GM18505 (cell line): ENCODE data around the gene AP4E1.
"Not testable (repeated sequence)": the region's sequence is repeated elsewhere in the genome, so short reads cannot be mapped to it uniquely, and the experiment has no call there.

ENCODE experiments used
- ATAC-seq: cut with Tn5 transposase; IDR thresholded peaks from one replicate; pipeline ENCODE4 v1.9.1; 2021; ENCODE audit not compliant: unreplicated experiment
- POLR2A ChIP-seq: IDR thresholded peaks from 4 replicates; pipeline ENCODE4 v1.6.1; 2011; ENCODE audit warnings: borderline replicate concordance; ENCODE audit not compliant: insufficient read depth, insufficient read length; ENCODE audit errors: extremely low read depth

The AP4E1 gene

GRCh38 chr15:50880206-50880605, 28.3 kb upstream of the AP4E1 start:
- no peak for TF ChIP-seq POLR2A
- no peak for ATAC-seq

DNA sequence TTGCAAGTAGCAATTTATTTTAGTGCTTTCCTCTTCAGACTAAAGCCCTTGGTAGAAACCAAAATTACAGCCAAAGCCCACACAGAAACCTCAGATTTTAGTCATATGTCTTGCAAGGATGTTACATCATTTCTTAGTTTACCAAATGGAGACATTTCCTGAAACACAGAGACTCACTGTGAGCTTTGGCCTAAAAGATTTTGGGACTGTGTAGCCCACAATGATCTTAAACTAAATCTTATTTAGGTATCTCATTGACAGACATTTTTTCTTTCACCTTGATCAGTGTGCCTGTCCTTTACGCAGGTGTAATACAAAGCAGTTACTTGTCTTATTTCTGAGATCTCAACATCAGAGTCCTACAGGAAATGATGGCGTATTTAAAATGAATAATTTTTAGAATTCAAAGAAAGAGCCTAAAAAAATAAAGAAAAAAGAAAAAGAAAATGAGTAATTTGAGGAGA, 27.8 kb upstream of the AP4E1 start:
- ATAC-seq = peak; percentile 38
- TF ChIP-seq POLR2A = no peak

DNA sequence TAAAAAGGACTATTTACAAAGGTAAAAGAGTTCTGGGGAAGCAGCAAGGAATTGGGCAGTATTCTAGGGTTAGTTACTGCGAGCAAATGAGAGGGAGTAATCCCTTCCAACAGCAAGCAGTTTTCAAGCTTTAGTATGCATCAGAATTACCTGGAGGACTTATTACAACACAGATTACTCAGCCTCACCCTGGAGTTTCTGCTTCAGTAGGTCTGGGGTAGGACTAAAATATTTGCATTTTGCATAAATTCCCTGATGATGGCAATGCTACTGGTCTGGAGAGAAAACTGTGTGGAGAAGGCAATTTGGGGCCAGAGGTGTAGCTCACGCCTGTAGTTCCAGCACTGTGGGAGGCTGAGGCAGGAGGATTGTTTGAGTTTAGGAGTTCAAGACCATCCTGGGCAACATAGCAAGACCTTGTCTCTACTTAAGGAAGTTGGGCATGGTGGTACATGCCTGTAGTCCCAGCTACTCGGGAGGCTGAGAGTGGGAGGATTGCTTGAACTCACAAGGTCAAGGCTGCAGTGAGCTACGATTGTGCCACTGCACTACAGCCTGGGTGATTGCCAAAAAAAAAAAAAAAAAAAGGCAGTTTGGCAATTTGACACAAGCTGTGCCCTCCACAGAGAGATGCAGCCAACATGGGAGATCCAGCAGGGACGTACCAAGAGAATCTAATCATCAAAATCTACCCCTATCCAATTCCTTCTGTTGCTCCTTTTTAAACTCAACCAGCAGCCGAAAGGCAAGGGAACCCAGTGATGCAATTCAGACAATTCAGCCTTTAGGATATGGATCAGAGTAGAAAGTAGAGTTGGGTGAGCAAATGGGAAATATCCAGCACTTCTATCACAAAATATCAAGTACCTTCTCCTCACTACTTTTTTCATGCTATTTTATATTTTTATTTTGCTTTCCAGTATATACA, 27.1 kb upstream of the AP4E1 start:
- TF ChIP-seq POLR2A = peak; percentile 41

DNA sequence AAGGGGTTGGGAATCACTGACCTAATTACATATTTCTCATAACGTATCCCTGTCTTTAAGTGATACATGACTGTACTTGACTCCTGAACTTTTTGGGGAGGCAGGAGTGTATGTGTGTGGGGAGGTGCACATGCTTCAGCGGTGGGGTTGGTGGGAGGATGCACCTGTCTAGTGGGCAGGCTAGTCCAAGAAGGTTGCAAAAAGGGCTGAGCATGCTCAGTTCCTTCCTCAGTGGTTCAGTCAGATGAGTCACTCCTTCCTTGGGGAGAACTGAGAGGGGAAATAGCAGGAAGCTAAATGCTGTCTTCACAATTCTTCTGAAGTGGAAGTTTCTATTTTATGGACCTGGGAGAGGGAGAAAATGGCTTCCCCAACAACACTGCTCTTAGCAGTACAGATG, 24.6 kb upstream of the AP4E1 start:
- ATAC-seq = no peak

More for the DNA sequence above, 27.1 kb upstream of the AP4E1 start:
- ATAC-seq = no peak

DNA sequence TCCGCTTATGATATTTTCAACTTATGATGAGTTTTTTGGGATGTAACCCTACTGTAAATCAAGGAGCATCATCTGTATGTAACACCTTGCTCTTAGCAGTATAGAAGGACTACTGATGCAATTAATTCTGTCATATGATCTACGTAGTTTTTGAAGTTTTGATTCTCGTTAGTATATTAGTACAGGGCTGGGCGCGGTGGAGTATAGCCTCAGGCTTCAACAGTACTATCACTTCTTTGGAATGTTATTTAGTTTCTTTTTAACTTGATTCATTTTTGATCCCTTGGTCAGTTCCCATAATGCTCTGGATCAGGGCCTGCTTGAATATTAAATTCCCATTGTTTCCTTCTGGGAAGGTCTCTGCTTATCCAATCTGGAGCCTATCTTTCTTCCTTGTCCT, 23.9 kb upstream of the AP4E1 start:
- ATAC-seq = no peak
- TF ChIP-seq POLR2A = no peak

More for the DNA sequence above, 24.6 kb upstream of the AP4E1 start:
- no peak for TF ChIP-seq POLR2A

DNA sequence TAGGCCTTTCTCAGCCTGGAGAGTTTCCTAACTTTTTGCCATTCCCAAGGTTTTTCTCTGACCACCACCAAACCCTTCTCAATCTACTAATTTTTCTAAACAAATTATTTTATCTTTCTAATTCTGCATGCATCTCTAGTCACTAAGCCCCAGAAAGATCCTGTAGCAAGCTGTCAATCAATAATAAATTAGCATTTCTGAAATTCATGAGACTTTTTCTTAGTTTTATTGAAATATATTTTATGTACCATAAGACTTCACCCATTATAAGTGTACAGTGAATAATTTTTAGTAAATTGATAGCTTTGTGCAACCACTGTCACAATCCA, 22.4 kb upstream of the AP4E1 start:
- ATAC-seq = no peak
- TF ChIP-seq POLR2A = no peak

DNA sequence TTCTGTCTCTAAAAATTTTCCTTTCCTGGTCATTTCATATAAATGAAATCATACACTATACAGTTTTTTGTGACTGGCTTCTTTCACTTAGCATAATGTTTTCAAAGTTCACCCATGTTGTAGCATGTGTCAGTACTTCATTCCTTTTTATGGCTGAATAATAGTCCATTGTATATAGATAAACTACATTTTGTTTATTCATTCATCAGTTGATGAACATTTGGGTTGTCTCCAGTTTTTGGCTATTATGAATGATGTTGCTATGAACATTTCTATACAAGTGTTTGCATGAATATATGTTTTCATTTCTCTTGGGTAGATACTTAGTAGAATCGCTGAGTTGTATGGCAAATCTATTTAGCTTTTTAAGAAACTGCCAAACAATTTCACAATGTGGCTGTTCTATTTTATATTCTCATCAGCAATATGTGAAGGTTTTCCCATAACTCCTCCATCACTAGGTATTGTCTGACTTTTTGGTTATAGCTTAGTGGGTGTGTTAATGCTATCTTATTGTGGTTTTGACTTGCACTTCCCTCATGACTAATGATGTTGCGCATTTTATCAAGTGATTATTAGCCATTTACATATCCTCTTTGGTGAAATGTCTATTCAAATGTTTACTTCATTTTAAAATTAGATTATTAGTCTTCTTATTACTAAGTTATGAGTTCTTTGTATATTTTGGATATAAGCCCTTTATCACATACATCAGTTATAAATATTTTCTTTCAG, 21.7 kb upstream of the AP4E1 start:
- no peak for ATAC-seq
- TF ChIP-seq POLR2A = no peak

- ATAC-seq = no peak
- TF ChIP-seq POLR2A = no peak
Measured at GRCh38 chr15:50888054-50888453, 20.4 kb upstream of the AP4E1 start.

GRCh38 chr15:50889589-50889988, 18.9 kb upstream of the AP4E1 start:
- TF ChIP-seq POLR2A = no peak
- no peak for ATAC-seq

DNA sequence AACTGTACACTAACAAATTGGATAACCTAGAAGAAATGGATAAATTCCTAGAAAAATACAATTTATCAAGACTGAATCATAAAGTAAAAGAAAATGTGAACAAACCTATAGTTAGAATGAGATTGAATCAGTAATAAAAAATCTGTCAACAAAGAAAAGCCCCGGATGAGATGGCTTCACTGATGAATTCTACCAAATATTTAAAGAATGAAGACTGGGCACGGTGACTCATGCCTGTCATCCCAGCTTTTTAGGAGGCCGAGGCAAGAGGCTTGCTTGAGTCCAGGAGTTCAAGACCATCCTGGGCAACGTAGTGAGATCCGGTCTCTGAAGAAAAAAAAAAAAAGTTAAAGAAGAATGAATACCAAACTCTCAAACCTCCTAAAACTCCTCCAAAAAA, 17.7 kb upstream of the AP4E1 start:
- no peak for TF ChIP-seq POLR2A
- no peak for ATAC-seq

DNA sequence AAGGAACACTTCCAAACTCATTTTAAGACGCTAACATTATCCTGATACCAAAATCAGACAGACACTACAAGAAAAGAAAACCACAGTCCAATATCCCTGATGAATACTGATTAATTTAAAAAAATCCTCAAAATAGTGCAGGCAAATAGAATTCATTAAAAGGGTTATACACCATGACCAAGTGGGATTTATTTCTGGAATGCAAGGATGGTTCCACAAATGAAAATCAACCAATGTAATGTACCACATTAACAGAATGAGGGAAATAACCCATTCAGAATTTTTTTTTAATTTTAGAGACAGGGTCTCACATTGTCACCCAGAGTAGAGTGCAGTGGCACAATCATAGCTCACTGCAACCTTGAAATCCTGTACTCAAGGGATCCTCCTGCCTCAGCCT, 17.3 kb upstream of the AP4E1 start:
- ATAC-seq = no peak
- TF ChIP-seq POLR2A = no peak

GRCh38 chr15:50893976-50894375, 14.5 kb upstream of the AP4E1 start:
- TF ChIP-seq POLR2A = no peak
- ATAC-seq = no peak

DNA sequence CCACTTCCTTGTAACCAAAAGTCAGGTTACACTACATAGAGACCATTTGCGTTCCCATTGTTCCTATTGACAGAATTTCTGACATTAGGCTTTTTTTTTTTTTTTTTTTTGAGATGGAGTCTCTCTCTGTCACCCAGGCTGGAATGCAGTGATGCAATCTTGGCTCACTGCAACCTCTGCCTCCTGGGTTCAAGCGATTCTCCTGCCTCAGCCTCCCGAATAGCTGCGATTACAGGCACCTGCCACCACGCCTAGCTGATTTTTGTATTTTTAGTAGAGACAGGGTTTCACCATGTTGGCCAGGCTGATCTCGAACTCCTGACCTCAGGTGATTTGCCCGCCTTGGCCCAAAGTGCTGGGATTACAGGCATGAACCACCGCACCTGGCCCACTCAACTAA, 7.1 kb upstream of the AP4E1 start:
- ATAC-seq = not testable (repeated sequence)

DNA sequence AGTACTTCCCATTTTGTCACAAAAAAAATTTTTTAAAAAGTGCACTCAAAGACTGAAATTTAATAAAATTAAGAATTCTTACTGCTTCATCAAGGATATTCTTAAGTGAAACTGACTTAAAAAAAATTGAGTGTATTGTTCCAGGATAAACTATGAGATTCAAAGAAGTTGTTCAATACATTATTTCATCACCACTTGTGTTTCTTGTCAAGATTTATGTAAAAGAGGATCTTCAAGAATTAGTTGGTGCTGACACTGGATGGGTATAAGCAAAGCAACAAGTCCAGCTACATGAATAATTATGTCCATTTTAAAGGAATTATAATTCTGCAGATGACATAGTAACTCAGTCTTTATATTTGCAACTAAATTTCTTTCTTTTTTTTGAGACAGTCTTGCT, 4.3 kb upstream of the AP4E1 start:
- TF ChIP-seq POLR2A = no peak
- ATAC-seq = no peak

DNA sequence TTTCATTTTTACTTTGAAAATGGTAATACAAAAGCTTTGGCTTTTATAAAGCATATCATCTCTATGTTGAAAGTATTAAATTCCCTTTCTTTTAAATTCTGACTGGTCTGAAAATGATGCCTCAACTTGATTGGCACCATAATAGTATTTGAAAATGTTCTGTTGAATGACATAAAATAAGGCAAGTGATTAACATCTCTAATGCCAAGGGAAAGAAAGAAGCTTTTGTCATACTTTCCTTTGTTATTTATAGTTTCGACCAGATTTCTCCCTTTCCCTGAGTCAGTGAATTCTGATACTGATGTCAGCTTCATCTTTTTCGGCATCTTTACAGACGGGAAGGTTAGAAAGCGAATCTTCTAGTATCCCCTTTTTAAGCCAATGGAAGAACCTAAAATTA, 3.4 kb upstream of the AP4E1 start:
- no peak for TF ChIP-seq POLR2A
- no peak for ATAC-seq
